Stimulated activated CD8-positive, alpha-beta memory T cell treated with anti-CD3 and anti-CD28 coated beads, Interleukin-4, amount 100 ng/mL, for 48 hours (primary cell): ENCODE results near the gene SNAP25.

Source experiments
- DNase-seq: peaks from one replicate; pipeline ENCODE4 v3.0.0-alpha.2; 2020

The SNAP25 gene

DNA sequence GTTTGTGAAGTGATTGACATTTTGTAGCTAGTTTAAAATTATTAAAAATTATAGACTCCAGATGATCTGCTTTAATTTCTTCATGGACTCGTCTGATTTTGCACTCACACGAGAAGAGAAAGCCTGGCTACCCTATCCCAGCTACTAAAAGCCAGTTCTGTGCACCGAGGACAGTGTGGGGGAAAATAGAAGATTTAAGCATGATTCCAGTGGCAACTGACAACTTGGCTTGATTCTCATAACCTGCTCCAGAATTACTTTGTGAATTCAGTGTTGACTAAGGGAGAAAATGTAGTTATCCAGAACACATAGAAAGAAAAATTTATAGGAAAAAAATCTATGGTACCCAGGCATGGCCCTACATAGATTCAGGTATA, 88.7 kb downstream of the SNAP25 start:
- DNase-seq: no peak

DNA sequence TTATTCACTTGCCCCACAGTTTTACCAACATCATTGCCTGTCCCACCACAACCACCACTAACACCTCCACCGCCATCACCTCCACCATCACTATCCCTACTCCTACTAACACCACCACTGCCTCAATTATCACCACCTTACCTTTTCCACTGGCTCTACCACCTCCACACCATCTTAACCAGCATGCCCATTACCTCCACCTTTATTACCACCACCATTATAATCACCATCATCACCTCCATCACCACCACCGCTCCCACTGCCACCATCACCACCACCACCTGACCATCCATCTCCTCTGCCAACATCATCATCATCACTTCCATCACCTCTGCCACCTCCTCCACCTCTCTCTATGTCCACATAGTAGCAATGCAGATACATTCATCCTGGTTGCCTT, 90.0 kb downstream of the SNAP25 start:
- no peak for DNase-seq

DNA sequence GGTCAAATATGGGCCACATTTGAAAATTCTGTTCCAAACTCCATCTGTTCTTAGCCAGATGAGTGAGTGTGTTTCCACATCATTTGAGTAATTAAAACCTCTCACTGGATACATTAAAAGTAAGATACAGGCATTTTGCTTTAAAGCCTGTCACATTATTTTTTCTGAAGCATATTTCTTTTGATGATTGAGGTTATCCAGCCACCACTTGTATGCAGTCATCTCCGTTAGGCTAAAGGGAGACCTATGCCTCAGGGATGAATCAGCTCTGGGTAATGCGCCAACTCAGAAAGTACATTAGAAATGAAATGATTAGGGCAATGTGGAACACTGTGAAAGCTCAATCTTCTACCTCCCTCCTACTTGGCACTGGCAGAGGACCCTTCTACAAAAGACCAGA, 90.7 kb downstream of the SNAP25 start:
- no peak for DNase-seq

DNA sequence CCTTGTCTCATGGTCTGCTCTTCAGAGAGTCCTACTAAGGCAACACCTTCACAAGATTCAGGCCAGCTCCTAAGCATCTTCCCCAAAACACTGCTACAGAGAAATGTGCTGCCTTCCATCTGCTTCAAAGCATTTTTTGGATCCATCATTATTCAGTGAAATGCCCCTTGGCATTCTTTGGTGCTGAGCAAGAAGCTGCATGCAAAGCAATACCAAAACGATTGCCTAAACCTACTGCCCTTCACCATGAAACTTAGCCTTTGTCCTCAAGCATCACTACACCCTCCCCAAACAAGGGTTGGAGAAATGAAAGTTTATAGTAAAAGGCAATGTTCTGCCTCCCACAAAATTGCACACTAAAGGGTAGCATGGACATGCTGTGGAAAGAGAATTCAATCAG, 93.5 kb downstream of the SNAP25 start:
- no peak for DNase-seq

DNA sequence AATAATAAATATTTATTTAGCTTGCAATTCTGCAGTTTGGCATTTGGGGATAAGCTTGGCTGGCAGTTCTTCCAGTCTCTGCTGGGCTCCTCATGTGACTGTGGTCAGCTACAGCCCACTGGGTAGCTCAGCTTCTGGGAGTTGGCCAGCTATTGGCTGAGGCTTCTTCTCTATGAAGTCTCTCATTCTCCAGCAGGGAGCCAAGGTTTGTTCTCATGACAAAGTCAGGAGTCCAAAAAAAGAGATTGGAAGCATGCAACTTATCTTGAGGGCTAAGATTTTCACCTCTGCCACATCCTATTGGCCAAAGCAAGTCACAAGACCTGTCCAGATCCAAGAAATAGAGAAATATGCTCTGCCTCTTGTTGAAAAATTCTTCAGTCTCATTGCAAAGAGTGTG, 94.6 kb downstream of the SNAP25 start:
- no peak for DNase-seq

DNA sequence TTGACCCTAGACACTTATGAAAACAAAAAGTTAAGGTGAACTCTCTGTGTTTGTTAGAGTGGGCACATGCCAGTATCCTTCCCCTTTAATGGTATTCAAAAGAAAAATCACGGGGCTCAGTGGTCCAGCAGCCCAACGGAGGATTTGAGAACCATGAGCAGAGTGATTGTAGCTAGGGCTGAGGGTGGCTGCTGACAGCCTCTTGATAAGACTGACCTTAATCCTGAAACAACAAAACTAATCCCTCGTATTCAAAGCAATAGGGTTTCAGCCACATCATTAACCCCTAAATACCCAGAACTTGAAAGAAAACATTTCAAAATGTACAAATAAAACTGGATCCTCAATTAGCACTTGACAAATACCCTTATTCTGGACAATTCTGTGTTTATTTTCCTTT, 95.1 kb downstream of the SNAP25 start:
- no peak for DNase-seq

DNA sequence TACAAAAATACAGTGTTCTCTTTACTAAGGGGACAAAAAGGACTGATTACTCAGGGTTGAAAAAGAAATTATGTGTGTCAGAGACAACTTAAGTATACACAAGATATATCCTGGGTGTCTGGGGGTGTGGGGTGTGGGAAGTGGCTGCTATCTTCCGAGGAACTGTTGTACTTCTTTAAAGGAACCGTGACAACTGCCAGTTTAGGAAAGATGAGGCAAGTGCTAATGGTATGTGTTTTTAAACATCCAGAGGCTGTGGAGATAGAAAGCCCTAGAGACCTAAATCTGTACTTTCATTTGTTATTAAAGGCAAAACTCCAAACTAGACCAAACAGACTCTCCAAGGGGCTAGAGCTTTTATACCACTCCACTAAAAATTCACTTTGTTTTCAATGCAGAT, 95.6 kb downstream of the SNAP25 start:
- no peak for DNase-seq

DNA sequence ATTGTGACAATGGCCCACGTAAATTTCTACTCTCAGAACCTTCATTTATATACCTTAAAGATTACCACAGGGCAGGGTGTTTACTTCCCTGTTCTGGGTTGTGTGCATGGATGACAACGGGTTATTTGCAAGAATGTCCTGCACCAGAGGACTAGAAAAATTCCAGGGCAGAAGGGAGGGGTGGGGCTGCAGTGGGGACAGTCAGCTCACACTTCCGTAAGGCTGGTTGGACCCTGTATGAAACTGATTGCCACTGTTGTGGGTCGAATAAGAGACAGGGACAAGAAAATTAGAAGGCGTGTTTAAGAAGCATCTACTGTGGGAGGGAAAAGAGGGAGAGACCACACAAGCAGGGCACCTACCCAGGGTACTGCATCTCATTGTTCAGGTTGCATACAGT, 96.5 kb downstream of the SNAP25 start:
- no peak for DNase-seq

DNA sequence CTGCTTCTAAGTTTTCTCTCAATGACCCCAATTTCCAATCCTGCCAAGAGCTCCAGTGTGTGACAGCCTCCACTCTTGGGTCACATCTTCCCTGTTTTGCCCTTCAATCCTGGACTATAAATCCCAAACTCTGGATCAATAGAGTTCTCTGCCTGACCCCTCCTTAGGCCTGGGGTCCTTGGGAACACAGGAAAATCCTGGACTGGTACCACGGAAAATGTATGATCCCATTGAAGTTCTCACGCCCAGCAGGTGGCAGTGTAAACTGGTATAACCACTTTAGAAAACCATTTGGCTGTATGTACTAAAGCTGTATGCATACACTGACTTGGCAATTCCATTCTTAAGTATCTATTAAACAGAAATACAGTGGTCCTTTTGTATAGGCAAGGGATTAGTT, 98.0 kb downstream of the SNAP25 start:
- DNase-seq: peak; percentile 28

DNA sequence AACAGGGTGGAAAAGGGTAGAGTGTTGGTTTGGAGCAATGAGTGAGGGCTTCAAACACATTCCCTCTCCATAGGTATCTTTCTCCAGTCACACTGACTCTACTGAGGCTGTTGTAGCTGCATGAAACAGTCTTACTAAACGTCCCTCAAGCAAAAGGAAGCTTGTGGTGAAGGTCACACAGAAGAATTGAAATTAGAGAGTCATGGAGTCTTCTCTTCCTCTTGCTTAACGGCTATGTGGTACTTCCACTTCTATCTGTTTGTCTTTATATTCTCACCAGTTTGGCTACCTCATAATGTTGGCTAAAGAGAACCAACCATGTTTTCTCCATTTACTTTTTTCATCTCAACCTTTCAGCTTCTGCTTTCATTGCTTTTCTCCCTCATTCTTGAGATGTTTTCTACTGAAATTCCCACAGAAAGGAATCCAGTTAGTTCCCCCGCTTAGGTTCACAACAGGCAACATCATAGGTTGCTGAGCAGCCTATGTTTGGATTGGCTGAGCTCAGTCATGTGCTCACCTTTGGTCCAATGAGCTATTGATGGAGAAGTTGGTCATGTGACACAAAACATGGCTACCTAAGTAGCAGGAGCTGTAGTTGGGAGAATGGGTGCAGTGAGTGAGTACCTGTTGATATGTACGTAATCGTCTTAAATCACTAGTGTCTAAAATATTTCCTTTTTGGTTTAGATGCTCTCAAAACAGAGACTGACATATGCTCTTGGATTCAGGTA, 99.8 kb downstream of the SNAP25 start:
- DNase-seq: no peak

DNA sequence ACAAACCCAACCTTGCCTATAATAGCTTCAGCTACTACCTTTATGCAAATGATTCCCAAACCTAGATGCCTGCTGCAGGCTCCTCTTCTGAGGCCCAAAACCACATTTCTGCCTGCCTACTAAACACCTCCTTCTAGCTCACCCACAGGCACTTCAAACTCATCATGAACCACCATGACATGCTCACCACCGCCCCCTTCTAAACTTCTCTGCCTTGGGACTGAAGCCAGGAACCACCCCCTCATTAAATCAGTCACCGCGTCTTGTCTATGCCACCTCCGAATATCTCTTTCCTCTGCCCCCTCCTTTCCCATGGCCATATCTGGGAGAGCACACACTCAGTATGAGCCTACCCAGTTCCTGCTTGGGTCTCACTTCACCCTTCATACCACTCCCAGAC, 101.2 kb downstream of the SNAP25 start:
- no peak for DNase-seq

DNA sequence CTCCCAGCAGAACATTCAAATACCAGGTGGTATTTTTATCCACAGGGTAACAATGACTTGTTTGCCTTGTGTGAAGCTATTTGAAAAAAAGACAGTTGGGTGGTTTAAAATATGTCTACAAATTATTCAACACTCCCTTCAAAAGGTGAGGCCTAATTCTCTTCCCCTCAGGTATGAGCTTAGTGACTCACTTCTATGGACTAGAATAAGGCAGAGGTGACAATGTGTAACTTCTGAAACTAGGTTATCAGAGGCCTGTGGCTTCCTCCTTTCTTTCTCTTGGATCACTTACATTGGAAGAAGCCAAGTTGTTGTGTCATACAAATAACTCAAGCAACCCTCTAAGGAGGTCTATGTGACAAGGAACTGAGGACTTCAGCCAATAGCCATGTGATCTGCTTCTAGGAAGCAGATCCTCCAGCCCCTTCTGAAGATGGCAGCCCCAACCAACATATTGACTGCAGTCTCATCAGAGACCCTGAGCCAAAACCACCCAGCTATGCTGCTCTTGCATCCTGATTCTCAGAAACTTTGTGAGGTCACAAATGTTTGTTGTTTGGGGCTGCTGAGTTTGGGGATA, 102.6 kb downstream of the SNAP25 start:
- DNase-seq: no peak

DNA sequence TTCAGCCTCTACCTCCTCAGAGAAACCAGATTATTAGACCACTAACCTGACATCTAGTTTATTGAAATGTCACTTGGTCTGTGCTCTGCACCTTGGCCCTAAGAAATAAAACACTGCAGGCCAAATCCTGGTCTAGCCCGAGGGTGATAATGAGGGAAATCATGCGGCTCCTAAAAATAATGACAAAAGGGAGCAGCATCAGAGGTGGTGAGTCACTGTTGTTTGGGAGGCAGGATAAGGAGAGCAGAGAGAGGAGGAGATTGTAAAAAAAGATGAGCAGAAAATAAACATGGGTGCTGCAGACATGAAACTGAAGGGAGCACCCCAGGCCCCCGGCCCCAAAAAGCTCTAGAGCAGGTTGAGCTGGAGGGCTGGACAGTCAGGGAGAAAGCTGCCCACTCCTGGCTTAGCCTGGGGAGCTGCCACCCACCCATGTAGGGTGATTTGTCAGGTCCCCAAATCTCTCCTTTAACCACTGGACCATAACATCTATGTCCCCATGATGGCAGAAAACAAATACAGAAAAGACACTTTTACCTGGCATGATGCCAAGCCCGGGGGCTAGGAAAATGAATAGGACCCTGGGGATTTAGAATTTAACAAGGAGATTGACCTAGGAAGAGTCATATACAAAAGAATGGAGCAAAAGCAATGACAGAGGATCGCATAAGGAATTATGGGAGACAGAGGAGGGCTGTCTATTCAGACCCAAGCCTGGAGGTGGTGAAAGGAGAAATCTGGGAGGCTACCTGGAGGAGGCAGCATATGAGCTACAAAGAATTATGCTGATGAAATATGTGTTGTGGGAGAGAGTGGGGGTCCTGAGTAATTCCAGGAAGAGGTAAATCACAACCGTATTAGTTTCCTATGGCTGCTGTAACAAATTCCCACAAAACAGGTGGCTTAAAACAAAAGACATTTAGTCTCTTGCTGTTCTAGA, 103.7 kb downstream of the SNAP25 start:
- DNase-seq: no peak

DNA sequence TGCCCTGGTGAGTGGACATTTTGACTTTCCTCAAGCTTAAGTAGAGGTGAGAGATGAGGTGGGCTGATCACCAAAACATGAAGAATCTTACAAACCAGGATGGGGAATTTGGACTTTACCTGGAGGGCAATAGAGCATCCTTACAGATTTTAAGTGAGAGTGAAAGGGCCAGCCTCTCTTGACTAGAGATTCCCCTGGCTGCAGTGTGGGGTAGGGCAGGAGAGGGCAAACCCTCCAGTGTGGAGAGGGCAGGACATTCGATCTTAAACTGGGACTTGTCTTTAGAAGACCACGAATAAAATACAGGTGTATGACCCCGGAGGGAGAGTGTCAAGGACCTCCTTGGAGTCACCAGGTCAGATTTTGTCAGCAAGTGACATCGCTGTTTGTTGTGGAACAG, 105.1 kb downstream of the SNAP25 start:
- no peak for DNase-seq

DNA sequence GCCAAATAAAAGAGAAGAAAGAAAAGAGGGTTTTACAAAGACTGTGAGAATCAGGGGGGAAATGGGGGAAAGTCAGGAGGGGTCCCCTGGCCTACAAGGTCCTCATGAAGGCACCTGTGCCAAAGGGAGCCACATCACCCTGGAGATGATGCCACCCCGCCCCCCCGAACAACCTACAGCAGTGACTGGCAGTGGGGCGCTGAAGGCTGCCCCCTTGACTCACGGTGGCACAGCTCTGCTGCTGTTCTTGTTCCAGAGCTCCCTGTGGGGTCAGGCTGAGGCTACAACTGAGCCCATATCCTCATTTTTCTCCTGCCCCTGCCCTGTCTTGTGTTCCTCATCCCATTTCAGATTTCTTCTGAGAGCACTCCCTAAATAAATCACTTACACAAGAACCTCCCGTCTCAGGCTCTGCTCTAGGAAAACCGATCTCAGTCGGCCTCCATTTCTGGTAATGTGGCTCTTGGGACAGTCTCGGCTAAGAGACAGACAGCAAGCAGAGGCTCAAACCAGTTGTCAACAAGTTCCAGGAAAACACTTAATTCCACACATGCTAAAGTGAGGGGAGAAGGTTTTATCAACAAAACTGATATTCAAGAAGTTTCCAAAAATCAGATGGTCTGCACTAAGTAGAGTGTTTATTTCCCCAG, 105.7 kb downstream of the SNAP25 start:
- no peak for DNase-seq

DNA sequence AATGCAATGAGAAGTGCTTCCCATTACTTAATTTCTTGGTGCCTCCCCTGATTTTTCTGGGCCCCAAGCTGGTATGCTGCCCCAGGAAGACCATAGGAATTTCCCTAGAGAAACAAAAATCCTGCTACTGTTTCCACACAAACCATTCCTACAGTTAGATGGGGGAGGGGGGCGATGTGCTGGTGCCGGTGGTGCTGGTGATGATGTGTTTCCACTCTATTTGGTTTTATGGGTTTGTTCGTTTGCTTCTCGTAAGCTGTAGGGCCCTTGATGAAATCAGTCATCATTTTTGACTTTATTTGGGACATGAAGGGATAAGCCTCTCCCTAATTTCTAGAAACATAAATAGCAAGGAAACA, 110.2 kb downstream of the SNAP25 start:
- no peak for DNase-seq

DNA sequence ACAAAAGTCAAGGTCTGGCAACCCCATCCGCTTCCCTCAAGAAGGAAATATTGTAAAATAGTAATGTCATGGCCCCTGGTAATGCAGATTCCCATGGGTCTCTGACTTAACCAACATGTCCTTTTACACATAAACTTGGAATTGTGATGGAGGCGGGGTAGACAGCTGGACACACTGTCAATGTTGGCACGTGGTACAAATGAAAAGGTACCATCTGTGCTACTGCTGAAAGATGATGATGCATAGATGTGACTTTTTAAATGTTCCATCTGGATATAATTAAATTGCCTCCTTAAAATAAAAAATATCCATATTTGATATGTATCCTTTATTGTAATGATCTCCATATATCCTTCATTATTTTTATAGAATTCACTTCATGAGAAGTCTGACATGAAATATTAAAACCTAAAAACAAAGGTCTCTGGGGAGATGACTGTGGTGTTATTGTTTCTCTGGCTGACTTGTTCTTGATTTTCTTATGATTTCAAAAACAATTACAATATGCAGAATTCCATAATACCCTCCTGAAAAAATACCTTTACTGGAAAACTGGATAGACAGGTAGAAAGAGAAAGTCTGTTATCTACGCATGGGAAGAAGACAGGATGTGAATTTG, 110.9 kb downstream of the SNAP25 start:
- no peak for DNase-seq

DNA sequence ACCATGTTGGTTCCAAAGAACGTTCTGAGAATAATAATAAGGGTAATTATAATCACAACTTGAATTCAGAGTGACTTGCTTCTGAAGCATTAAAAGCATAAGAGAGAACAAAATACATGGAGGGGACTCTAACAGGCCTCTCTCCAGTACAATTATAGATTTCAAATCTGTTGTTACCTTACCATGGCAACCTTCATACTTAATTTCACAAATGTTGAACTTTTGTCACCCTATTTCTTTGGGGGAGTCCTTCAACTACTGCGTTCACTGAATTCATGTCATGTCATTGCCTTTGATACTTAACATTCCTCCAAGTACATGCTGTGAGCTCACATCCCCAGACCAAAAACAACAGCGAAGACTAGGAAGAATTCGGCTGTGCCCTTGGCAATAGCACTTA, 111.4 kb downstream of the SNAP25 start:
- DNase-seq: no peak

DNA sequence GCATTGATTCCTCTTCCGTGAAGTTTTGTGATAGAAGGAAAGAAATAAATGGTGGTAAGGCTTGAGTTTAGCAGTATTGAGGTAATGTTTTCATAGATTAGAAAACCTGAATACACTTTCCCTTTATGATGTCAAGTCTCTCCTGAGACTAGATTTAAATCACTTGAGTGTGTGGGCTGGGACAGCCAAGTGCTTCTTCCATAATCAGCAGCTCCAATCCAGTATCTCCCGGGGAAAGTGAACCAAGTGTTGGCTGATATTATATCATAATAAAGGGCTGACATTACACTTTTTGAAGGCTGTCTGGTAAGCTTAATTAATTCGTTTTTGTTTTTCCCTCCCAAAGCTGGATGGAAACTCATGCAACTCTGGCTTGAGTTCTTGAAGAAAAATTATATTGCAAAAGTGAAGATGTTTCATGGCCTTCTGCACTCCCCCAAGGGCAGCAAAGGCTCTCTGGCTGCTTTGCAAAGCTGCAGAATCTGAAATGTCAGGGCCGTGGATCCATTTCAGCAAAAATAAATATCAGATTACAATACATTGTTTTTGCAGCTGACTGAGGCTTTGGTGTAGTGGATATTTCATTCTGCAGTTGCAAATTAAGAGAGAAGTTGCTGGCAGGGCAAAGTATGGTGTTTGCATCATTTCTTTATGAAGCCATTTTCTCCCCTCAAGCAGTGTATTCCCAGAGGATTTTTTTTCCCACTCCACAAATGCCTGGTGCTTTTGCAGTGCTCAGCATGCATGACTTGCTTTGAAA, 114.2 kb downstream of the SNAP25 start:
- DNase-seq: no peak

DNA sequence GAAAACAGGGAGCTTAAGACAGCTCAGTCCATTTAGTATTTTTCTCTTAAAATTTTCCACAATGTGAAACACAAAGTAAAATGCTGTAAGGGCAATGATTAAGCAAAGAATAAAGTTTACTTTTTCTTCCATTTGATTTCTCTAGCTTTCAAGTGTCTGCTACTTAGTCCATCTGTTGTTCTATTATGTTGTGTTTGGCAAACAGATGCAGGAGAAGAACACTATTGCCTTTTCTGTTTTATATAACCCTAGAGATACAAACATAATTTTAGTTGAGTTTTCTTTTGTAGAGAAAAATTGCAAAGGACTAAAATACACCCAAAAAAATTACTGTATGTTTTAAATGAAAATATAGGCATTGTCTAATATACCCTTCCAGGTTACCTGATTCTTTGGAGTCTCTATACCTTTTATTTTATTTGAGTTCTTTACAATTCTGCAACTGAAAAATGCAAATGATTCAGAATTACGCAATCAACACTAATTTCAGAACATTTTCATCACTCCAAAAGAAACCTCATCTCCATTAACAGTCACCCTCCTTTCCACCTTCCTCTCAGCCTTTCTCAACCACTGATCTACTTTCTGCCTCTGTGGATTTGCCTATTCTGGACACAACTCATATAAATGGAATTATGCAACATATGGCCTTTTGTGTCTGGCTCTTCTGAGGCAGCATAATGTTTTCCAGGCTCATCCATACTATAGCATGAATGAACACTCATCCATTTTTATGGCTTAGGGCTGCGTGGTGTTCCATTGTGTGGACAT, 118.5 kb downstream of the SNAP25 start:
- DNase-seq: no peak

DNA sequence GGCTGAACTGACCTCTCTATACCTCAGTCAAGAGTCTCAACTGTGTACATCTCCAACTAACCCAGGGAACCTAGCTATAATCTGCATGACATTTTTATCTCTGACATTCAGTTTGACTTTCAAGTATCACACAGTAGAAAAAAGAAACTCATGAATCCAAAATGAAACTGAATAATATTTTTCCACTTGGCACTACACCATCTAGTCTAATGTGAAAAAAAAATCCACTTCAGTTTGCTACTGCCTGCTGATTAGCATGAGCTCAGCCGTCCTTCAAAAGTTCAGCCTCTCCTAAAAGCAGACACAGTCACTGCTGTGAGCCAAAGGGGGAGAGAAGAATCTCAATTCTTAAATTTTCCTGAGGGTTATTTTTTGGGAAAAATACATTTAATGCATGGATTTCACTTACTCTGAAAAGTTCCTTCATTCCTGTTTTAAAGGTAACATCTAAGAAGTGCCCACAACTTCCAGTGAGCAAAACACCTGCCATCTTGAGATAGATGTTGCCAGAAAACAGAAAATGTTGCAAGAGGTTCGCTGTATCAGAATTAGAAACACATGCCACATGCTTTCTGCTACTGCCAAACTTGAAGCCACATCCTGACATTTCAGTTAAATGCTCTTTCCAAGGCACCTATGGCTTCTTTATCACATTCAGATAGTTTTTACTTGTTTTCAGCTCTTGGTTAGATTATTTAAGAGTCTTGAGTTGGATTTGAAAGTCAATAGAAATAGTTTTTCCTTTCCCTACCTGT, 120.0 kb downstream of the SNAP25 start:
- DNase-seq: no peak
